GM12874 (cell line): ENCODE data around the gene RTN4R.

Experiments
- TF ChIP-seq, protein P1 (sequence below): IDR thresholded peaks from 2 replicates; pipeline ENCODE4 v1.5.1; 2011; ENCODE audit warnings: low read depth, mild to moderate bottlenecking, control low read depth, low read length, moderate library complexity; ENCODE audit not compliant: insufficient read depth

RTN4R gene

GRCh38 chr22:20213833-20214708 is 54.0 kb downstream of the RTN4R start:
- TF ChIP-seq, protein P1, sequence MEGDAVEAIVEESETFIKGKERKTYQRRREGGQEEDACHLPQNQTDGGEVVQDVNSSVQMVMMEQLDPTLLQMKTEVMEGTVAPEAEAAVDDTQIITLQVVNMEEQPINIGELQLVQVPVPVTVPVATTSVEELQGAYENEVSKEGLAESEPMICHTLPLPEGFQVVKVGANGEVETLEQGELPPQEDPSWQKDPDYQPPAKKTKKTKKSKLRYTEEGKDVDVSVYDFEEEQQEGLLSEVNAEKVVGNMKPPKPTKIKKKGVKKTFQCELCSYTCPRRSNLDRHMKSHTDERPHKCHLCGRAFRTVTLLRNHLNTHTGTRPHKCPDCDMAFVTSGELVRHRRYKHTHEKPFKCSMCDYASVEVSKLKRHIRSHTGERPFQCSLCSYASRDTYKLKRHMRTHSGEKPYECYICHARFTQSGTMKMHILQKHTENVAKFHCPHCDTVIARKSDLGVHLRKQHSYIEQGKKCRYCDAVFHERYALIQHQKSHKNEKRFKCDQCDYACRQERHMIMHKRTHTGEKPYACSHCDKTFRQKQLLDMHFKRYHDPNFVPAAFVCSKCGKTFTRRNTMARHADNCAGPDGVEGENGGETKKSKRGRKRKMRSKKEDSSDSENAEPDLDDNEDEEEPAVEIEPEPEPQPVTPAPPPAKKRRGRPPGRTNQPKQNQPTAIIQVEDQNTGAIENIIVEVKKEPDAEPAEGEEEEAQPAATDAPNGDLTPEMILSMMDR, result no peak

GRCh38 chr22:20212754-20213699 is 55.1 kb downstream of the RTN4R start:
- TF ChIP-seq, protein P1, result no peak

DNA sequence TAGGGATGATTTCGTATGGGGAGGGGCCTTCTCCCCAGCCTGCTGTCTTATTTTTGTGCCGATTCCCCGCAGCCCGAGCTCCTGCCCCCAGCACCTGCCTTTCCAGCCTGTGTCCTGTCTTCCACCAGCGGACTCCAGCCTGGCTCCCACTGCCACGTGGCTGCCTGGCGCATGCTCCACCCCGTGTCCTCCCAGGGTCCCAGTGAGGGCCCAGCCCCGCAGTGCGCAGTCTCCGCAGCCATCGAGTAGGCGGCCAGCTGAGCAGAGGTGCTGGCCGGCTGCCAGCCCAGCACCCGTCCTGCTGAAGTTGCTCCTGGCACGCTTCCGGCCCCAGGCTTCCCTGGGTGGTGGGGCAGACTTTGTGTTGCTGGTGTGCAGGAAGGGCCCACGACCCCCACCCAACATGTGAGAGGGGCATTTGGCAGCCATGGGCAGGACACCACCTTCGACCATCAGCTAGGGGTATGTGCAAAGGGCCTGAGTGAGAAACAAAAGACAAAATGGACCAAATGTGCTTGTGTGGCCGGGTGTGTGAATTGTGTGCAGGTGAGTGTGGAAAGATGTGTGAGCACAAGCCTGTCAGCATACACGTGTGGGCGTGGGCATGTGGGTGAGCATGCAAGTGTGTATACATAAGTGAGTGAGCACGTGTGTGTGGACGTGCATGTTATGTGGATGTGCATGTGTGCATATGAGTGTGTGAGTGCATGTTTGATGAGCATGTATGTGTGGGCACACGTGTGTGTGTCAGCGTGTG is 55.9 kb downstream of the RTN4R start:
- TF ChIP-seq, protein P1, result no peak

DNA sequence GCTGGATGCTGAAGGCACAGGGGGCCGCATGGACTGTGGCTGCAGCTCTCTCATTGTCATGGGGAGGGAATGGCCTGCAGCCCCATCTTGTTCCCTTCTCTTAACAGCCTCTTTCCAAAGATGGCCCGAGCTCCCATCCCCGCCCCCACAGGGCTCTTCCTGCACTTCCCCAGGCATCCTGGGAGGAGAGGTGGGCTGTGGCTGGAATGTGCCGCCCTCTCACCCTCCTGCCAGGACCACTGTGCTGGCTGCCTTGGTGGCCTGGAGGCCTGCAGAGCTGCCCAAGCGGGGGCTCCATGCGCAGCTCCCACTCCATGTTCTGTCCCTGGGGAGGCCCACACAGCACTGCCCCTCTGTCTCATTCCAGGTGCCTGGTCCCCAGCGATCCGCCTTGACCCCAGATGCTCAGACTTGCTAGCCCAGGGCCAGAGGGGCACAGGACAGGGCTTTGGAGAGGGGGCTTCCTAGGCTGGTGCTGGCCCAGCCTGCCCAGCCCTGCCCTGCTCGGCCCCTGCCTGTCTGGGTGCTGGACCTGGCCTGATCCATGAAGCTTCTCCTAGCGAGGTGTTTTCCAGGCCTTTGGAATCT is 56.6 kb downstream of the RTN4R start:
- TF ChIP-seq, protein P1, result no peak

GRCh38 chr22:20210473-20211059 is 57.6 kb downstream of the RTN4R start:
- TF ChIP-seq, protein P1, result no peak

GRCh38 chr22:20209761-20210250 is 58.3 kb downstream of the RTN4R start:
- TF ChIP-seq, protein P1, result no peak
